GM21360 (cell line): ENCODE data around the gene PA2G4.
"Not testable (repeated sequence)": the region's sequence is repeated elsewhere in the genome, so short reads cannot be mapped to it uniquely, and the experiment has no call there.

Experiments
- ATAC-seq: cut with Tn5 transposase; IDR thresholded peaks from one replicate; pipeline ENCODE4 v1.9.1; 2021; ENCODE audit warnings: mild to moderate bottlenecking, moderate library complexity; ENCODE audit not compliant: unreplicated experiment

Gene PA2G4

GRCh38 chr12:56152132-56152755 lies 47.9 kb downstream of the PA2G4 start, which contains the start of gene MYL6B:
TSS of gene MYL6B (plus strand) at chr12:56152587. CDS start at chr12:56153919, 1,332 bp downstream.
- peak; percentile 82 for ATAC-seq

- no peak for ATAC-seq
These were observed 48.7 kb downstream of the PA2G4 start for GRCh38 chr12:56152756-56153677.

GRCh38 chr12:56153678-56154065 lies 49.3 kb downstream of the PA2G4 start:
- ATAC-seq = no peak

GRCh38 chr12:56154246-56154771 lies 50.0 kb downstream of the PA2G4 start:
- no peak for ATAC-seq

- no peak for ATAC-seq
These were observed 50.5 kb downstream of the PA2G4 start for GRCh38 chr12:56154818-56155217.

GRCh38 chr12:56155256-56155845 lies 51.0 kb downstream of the PA2G4 start:
- no peak for ATAC-seq

GRCh38 chr12:56156464-56157200 lies 52.3 kb downstream of the PA2G4 start:
- not testable (repeated sequence) for ATAC-seq

GRCh38 chr12:56157201-56158028 lies 53.1 kb downstream of the PA2G4 start:
- peak; percentile 27 for ATAC-seq

- ATAC-seq = peak; percentile 71
These were observed 53.9 kb downstream of the PA2G4 start, which contains the start of gene MYL6 for GRCh38 chr12:56158029-56158925. TSS of gene MYL6 (plus strand) at chr12:56158359. CDS start at chr12:56158402, 43 bp downstream.

- ATAC-seq = no peak
These were observed 54.6 kb downstream of the PA2G4 start for GRCh38 chr12:56158926-56159461.

- no peak for ATAC-seq
These were observed 55.3 kb downstream of the PA2G4 start for GRCh38 chr12:56159482-56160192.

- ATAC-seq = no peak
These were observed 55.9 kb downstream of the PA2G4 start for GRCh38 chr12:56160193-56160763.

GRCh38 chr12:56160894-56161689 lies 56.7 kb downstream of the PA2G4 start:
- ATAC-seq = no peak

- ATAC-seq = no peak
These were observed 57.5 kb downstream of the PA2G4 start for GRCh38 chr12:56161690-56162351.

- no peak for ATAC-seq
These were observed 58.3 kb downstream of the PA2G4 start for GRCh38 chr12:56162468-56163290.
